Measurements from ENCODE around the gene ANKRD33B.

The ANKRD33B gene

GRCh38 chr5:10702911-10703491, 139.1 kb downstream of the ANKRD33B start:
- TF ChIP-seq CTCF (IDR thresholded peaks at IDR 0.05; ENCODE audit: low read depth, low read length, missing control alignments): no peak
- DNase-seq (ENCODE audit: low read depth): no peak
- no peak overlapping the region for H3K4me3 ChIP-seq (ENCODE audit: low read depth, low read length)

DNA sequence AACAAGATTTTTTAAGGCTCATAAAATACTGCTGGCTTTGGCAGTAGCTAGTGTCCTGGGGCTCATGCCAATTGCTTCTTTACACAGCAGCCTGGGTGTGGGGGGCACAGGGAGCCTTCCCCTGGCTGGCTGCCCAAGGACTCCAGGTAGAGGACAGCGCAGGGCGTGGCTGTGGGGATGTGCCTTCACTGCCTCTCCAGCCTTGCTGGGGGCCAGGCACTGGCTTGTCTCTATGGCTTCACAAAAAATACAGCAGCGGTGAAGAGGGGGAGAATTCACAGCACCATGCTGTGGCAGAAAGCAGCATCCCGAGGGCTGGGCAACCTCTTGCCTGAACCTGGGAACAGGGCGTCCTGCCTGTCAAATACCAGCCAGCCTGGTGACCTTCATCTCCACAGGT, 139.8 kb downstream of the ANKRD33B start:
- no peak overlapping the region for H3K4me3 ChIP-seq (ENCODE audit: low read depth, low read length)
- no peak for TF ChIP-seq CTCF (IDR thresholded peaks at IDR 0.05; ENCODE audit: low read depth, low read length, missing control alignments)

GRCh38 chr5:10704949-10705621, 141.2 kb downstream of the ANKRD33B start:
- TF ChIP-seq CTCF (IDR thresholded peaks at IDR 0.05; ENCODE audit: low read depth, low read length, missing control alignments): no peak
- H3K4me3 ChIP-seq (ENCODE audit: low read depth, low read length): no peak overlapping the region
- DNase-seq (ENCODE audit: low read depth): no peak

More for the DNA sequence above, 139.8 kb downstream of the ANKRD33B start:
- DNase-seq (ENCODE audit: low read depth): no peak

- no peak for DNase-seq (ENCODE audit: low read depth)
- no peak for TF ChIP-seq CTCF (IDR thresholded peaks at IDR 0.05; ENCODE audit: low read depth, low read length, missing control alignments)
- H3K4me3 ChIP-seq (ENCODE audit: low read depth, low read length): no peak overlapping the region
These were observed 141.9 kb downstream of the ANKRD33B start for GRCh38 chr5:10705747-10706146.

DNA sequence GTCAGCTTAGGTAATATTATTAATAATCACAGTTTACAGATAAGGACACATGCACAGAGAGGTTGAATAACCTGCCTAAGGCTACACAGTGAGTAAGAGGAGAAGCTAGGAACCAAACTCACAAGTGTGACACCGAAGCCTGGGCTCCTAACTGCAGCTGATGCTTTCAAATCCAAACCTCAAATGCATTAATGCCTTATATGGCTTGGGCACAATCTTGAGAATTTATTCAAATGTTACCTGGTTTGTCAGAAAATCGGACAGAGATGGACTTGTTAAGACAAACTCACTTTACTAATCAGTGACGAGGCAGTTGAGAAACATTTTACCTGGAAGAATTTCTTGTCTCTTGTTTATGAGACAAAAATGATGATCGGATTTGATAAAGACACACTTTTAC, 142.5 kb downstream of the ANKRD33B start:
- no peak overlapping the region for H3K4me3 ChIP-seq (ENCODE audit: low read depth, low read length)
- TF ChIP-seq CTCF (IDR thresholded peaks at IDR 0.05; ENCODE audit: low read depth, low read length, missing control alignments): no peak
- DNase-seq (ENCODE audit: low read depth): no peak

Data from GM12864 (cell line).